Measurements from ENCODE around the gene GOLIM4.

DNA sequence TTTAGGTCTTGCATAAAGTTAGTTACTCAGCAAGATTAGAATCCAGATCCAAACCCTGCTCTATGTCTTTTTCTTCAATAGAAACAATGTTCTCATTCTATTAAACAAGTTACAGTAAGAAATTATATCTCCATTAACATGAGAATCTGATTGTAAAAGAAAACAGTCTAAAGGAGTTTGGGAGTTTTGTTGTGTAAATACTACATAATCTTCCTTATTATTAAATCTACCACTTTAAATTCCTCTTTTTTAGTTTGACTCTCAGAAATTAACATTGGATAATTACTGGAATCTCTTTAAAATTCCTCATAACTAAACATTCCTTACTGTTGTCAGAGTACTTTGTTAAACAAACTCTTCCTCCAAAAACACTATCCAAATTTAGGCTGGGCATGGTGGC lies 1.7 kb upstream of the GOLIM4 start:
- TF ChIP-seq TAF1 (IDR thresholded peaks at IDR 0.05; ENCODE audit: low read depth, low read length) (no peak), POLR2A (IDR thresholded peaks at IDR 0.05; ENCODE audit: low read depth, low read length) (no peak), POLR2AphosphoS5 (IDR thresholded peaks at IDR 0.05; ENCODE audit: low read depth, low read length) (no peak), PAX5 (IDR thresholded peaks at IDR 0.05; ENCODE audit: insufficient read depth, low read length, severe bottlenecking) (no peak)

Measured in GM12891 (cell line).